ENCODE data around the gene MFF. TPM values are rescaled to one million over a fixed set of nuclear protein-coding genes. Genes with fewer than 3 reads are reported as not detected.

The MFF gene
- total RNA-seq, 5 donors from 2014 or later (not counting 1 experiment from before 2014, with no cell fraction given), result 50.7 to 57.6 (median 54.0) TPM

GRCh38 chr2:227394401-227394800, 69.3 kb downstream of the MFF start:
- Histone ChIP-seq H3K9me3 (no peaks in the 10 kb centered on the region), H3K27ac (ENCODE audit: low read length) (no peak overlapping the region), H3K27me3 (replicated peaks in 1 of 2; ENCODE audit: control insufficient read depth in 2 of 2, extremely low read depth in 1 of 2, insufficient read depth in 2 of 2, low read length in 1 of 2) (peaks cover 0 to 3% of the 10 kb centered on the region in 2 experiments), H3K4me3 (ENCODE audit: control insufficient read depth in 1 of 2, extremely low read depth in 1 of 2, low read length in 1 of 2) (no peak overlapping the region), H3K4me1 (ENCODE audit: control insufficient read depth in 1 of 2, extremely low read depth in 1 of 2, insufficient read depth in 2 of 2, low read length in 2 of 2) (peaks cover 0 to 3% of the 10 kb centered on the region in 2 experiments), H3K36me3 (ENCODE audit: control insufficient read depth in 2 of 2, extremely low read depth in 1 of 2, insufficient read depth in 1 of 2, low read length in 1 of 2) (no peaks in the 10 kb centered on the region)
- no peak for DNase-seq
- POLR2A ChIA-PET, result no interaction called here
- Mint-ChIP-seq H3K4me1 (peaks cover 4 to 22% (median 5%) of the 10 kb centered on the region in 3 donors), H3K27me3 (no peaks in the 10 kb centered on the region), H3K4me3 (no peak overlapping the region), H3K9me3 (no peaks in the 10 kb centered on the region), H3K27ac (no peak overlapping the region), H3K36me3 (no peaks in the 10 kb centered on the region)
- CTCF ChIA-PET, result no interaction called here
- WGBS (ENCODE audit: insufficient coverage), result 50% methylated on average over 2 of the region's 2 CpGs
- no peak for ATAC-seq (replicated peaks in 1 of 4)

- ChIA-PET POLR2A (no interaction called here), CTCF (no interaction called here)
- no peaks in the 10 kb centered on the region for H3K36me3 Mint-ChIP-seq
- H3K4me3 Mint-ChIP-seq, result no peak overlapping the region
- Histone ChIP-seq H3K4me3 (ENCODE audit: control insufficient read depth in 1 of 2, extremely low read depth in 1 of 2, low read length in 1 of 2) (no peak overlapping the region), H3K36me3 (ENCODE audit: control insufficient read depth in 2 of 2, extremely low read depth in 1 of 2, insufficient read depth in 1 of 2, low read length in 1 of 2) (no peaks in the 10 kb centered on the region), H3K27me3 (replicated peaks in 1 of 2; ENCODE audit: control insufficient read depth in 2 of 2, extremely low read depth in 1 of 2, insufficient read depth in 2 of 2, low read length in 1 of 2) (peaks cover 0 to under 1% of the 10 kb centered on the region in 2 experiments), H3K9me3 (no peaks in the 10 kb centered on the region), H3K4me1 (ENCODE audit: control insufficient read depth in 1 of 2, extremely low read depth in 1 of 2, insufficient read depth in 2 of 2, low read length in 2 of 2) (peaks cover 0 to 3% of the 10 kb centered on the region in 2 experiments), H3K27ac (ENCODE audit: low read length) (no peak overlapping the region)
- no peaks in the 10 kb centered on the region for H3K27me3 Mint-ChIP-seq
- no CpG with 5 or more reads among the region's 1 CpG for WGBS (ENCODE audit: insufficient coverage)
- no peaks in the 10 kb centered on the region for H3K9me3 Mint-ChIP-seq
- H3K4me1 Mint-ChIP-seq, result peaks cover 4 to 22% (median 5%) of the 10 kb centered on the region in 3 donors
- ATAC-seq (replicated peaks in 1 of 4) (no peak), DNase-seq (no peak)
- H3K27ac Mint-ChIP-seq, result no peak overlapping the region
These were observed 70.5 kb downstream of the MFF start for GRCh38 chr2:227395556-227395955.

- Histone ChIP-seq H3K9me3 (no peaks in the 10 kb centered on the region), H3K4me3 (ENCODE audit: control insufficient read depth in 1 of 2, extremely low read depth in 1 of 2, low read length in 1 of 2) (no peak overlapping the region), H3K36me3 (ENCODE audit: control insufficient read depth in 2 of 2, extremely low read depth in 1 of 2, insufficient read depth in 1 of 2, low read length in 1 of 2) (no peaks in the 10 kb centered on the region), H3K4me1 (ENCODE audit: control insufficient read depth in 1 of 2, extremely low read depth in 1 of 2, insufficient read depth in 2 of 2, low read length in 2 of 2) (peaks cover 0 to 3% of the 10 kb centered on the region in 2 experiments), H3K27ac (ENCODE audit: low read length) (no peak overlapping the region), H3K27me3 (replicated peaks in 1 of 2; ENCODE audit: control insufficient read depth in 2 of 2, extremely low read depth in 1 of 2, insufficient read depth in 2 of 2, low read length in 1 of 2) (peaks cover 0 to 3% of the 10 kb centered on the region in 2 experiments)
- Mint-ChIP-seq H3K4me3 (no peak overlapping the region), H3K36me3 (no peaks in the 10 kb centered on the region), H3K4me1 (peaks cover 4 to 22% (median 5%) of the 10 kb centered on the region in 3 donors), H3K27me3 (no peaks in the 10 kb centered on the region), H3K27ac (no peak overlapping the region), H3K9me3 (no peaks in the 10 kb centered on the region)
- 18% methylated on average over 2 of the region's 4 CpGs for WGBS (ENCODE audit: insufficient coverage)
- ChIA-PET CTCF (no interaction called here), POLR2A (interaction anchor here in 1 of 2 donors (1.0 kb wide), 1 partner anchor 14 kb away, joined by 3 read pairs; no protein-coding TSS in a partner anchor)
- DNase-seq (no peak), ATAC-seq (replicated peaks in 1 of 4) (no peak)
These were observed 72.5 kb downstream of the MFF start for GRCh38 chr2:227397562-227397961.

- no peaks in the 10 kb centered on the region for H3K36me3 Mint-ChIP-seq
- peaks cover 0 to 3% of the 10 kb centered on the region in 2 experiments for H3K4me1 ChIP-seq (ENCODE audit: control insufficient read depth in 1 of 2, extremely low read depth in 1 of 2, insufficient read depth in 2 of 2, low read length in 2 of 2)
- POLR2A ChIA-PET, result no interaction called here
- no peak overlapping the region for H3K27ac ChIP-seq (ENCODE audit: low read length)
- peaks cover 5 to 22% (median 8%) of the 10 kb centered on the region in 3 donors for H3K4me1 Mint-ChIP-seq
- no peak for ATAC-seq (replicated peaks in 1 of 4)
- H3K9me3 Mint-ChIP-seq, result no peaks in the 10 kb centered on the region
- CTCF ChIA-PET, result interaction anchor here in 1 of 2 donors (0.5 kb wide), 1 partner anchor 81 kb away, joined by 3 read pairs; no protein-coding TSS in a partner anchor
- H3K4me3 ChIP-seq (ENCODE audit: control insufficient read depth in 1 of 2, extremely low read depth in 1 of 2, low read length in 1 of 2), result no peak overlapping the region
- WGBS (ENCODE audit: insufficient coverage), result 73% methylated on average over 3 of the region's 4 CpGs
- no peaks in the 10 kb centered on the region for H3K27me3 Mint-ChIP-seq
- no peaks in the 10 kb centered on the region for H3K9me3 ChIP-seq
- H3K27me3 ChIP-seq (replicated peaks in 1 of 2; ENCODE audit: control insufficient read depth in 2 of 2, extremely low read depth in 1 of 2, insufficient read depth in 2 of 2, low read length in 1 of 2), result peaks cover 0 to 3% of the 10 kb centered on the region in 2 experiments
- H3K36me3 ChIP-seq (ENCODE audit: control insufficient read depth in 2 of 2, extremely low read depth in 1 of 2, insufficient read depth in 1 of 2, low read length in 1 of 2), result no peaks in the 10 kb centered on the region
- DNase-seq, result no peak
- no peak overlapping the region for H3K27ac Mint-ChIP-seq
- no peak overlapping the region for H3K4me3 Mint-ChIP-seq
These were observed 73.9 kb downstream of the MFF start for GRCh38 chr2:227398684-227399670.

DNA sequence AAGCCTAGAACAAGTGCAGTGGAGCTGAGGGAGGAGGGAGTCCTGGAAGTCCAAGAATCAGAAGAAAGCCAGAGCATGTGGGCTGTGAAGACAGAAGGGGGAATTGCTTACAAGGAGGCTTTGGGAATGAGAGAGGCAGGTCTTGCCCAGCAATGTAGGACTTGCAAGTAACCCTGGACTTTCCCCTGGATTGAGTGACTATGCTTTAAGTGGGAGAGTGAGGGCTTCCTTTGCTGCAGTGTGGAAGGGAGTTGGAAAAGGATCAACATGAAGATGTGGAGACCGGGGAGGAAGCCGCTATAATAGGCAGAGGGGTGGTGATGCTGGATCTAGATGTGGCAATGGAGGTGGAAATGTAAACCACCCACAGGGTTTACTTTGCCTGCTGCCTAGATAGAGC, 76.5 kb downstream of the MFF start:
- Mint-ChIP-seq H3K9me3 (no peaks in the 10 kb centered on the region), H3K4me3 (no peak overlapping the region), H3K36me3 (no peaks in the 10 kb centered on the region), H3K4me1 (peaks cover 23 to 41% (median 26%) of the 10 kb centered on the region in 3 donors), H3K27ac (no peak overlapping the region), H3K27me3 (no peaks in the 10 kb centered on the region)
- CTCF ChIA-PET, result no interaction called here
- H3K4me3 ChIP-seq (ENCODE audit: control insufficient read depth in 1 of 2, extremely low read depth in 1 of 2, low read length in 1 of 2), result no peak overlapping the region
- POLR2A ChIA-PET, result no interaction called here
- peaks cover 0 to 3% of the 10 kb centered on the region in 2 experiments for H3K27me3 ChIP-seq (replicated peaks in 1 of 2; ENCODE audit: control insufficient read depth in 2 of 2, extremely low read depth in 1 of 2, insufficient read depth in 2 of 2, low read length in 1 of 2)
- H3K9me3 ChIP-seq, result no peaks in the 10 kb centered on the region
- no peak overlapping the region for H3K27ac ChIP-seq (ENCODE audit: low read length)
- 100% methylated on average over 2 of the region's 2 CpGs for WGBS (ENCODE audit: insufficient coverage)
- H3K36me3 ChIP-seq (ENCODE audit: control insufficient read depth in 2 of 2, extremely low read depth in 1 of 2, insufficient read depth in 1 of 2, low read length in 1 of 2), result no peaks in the 10 kb centered on the region
- peaks cover 0 to 5% of the 10 kb centered on the region in 2 experiments for H3K4me1 ChIP-seq (ENCODE audit: control insufficient read depth in 1 of 2, extremely low read depth in 1 of 2, insufficient read depth in 2 of 2, low read length in 2 of 2)
- DNase-seq, result no peak
- ATAC-seq (replicated peaks in 1 of 4), result no peak

DNA sequence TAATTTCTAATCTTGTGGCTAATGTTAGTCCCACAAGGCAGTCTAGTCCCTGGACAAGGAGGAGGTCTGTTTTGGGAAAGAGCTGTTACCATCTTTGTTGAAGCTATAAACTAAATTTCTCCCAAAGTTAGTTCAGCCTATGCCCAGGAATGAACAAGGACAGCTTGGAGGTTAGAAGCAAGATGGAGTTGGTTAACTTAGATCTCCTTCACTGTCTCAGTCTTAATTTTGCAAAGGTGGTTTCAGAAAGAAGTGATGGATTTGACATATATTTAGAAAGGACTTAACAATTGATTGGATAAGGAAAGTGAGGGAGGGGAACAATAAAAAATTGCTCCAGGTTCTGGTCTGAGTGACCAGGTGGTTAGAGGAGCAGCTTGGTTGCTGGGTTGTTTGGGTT, 77.3 kb downstream of the MFF start:
- Mint-ChIP-seq H3K27ac (no peak overlapping the region), H3K27me3 (no peaks in the 10 kb centered on the region), H3K4me1 (peaks cover 25 to 35% (median 28%) of the 10 kb centered on the region in 3 donors), H3K4me3 (no peak overlapping the region), H3K36me3 (no peaks in the 10 kb centered on the region), H3K9me3 (no peaks in the 10 kb centered on the region)
- DNase-seq, result no peak
- no peaks in the 10 kb centered on the region for H3K9me3 ChIP-seq
- no peak overlapping the region for H3K27ac ChIP-seq (ENCODE audit: low read length)
- ChIA-PET POLR2A (no interaction called here), CTCF (no interaction called here)
- no peak for ATAC-seq (replicated peaks in 1 of 4)
- peaks cover 0 to 3% of the 10 kb centered on the region in 2 experiments for H3K27me3 ChIP-seq (replicated peaks in 1 of 2; ENCODE audit: control insufficient read depth in 2 of 2, extremely low read depth in 1 of 2, insufficient read depth in 2 of 2, low read length in 1 of 2)
- peaks cover 0 to 5% of the 10 kb centered on the region in 2 experiments for H3K4me1 ChIP-seq (ENCODE audit: control insufficient read depth in 1 of 2, extremely low read depth in 1 of 2, insufficient read depth in 2 of 2, low read length in 2 of 2)
- no peak overlapping the region for H3K4me3 ChIP-seq (ENCODE audit: control insufficient read depth in 1 of 2, extremely low read depth in 1 of 2, low read length in 1 of 2)
- H3K36me3 ChIP-seq (ENCODE audit: control insufficient read depth in 2 of 2, extremely low read depth in 1 of 2, insufficient read depth in 1 of 2, low read length in 1 of 2), result no peaks in the 10 kb centered on the region

Data from T-cell (primary cell).